DLD1 (cell line): ENCODE results near the gene HECTD1.
"Not testable (repeated sequence)": the region's sequence is repeated elsewhere in the genome, so short reads cannot be mapped to it uniquely, and the experiment has no call there.

Experiments
- in situ Hi-C: cut with HindIII; loops from 2 replicates; pipeline ENCODE4 v1.10.0; 2017; ENCODE audit warnings: low sequenced_read_pairs

Gene HECTD1

GRCh38 chr14:31057701-31058364 is 149.8 kb downstream of the HECTD1 start:
- in situ Hi-C loops: no loop called here

- in situ Hi-C loops: no loop called here
Observed at GRCh38 chr14:31057035-31057434, 150.6 kb downstream of the HECTD1 start.

GRCh38 chr14:31052905-31053586 is 154.5 kb downstream of the HECTD1 start:
- in situ Hi-C loops: not testable (repeated sequence)

GRCh38 chr14:31051511-31051910 is 156.1 kb downstream of the HECTD1 start:
- in situ Hi-C loops: no loop called here

GRCh38 chr14:31051023-31051422 is 156.6 kb downstream of the HECTD1 start:
- in situ Hi-C loops: no loop called here
